ENCODE data around the gene SCN1B.

Gene SCN1B

GRCh38 chr19:35054626-35055025, 24.4 kb downstream of the SCN1B start:
- DNase-seq (ENCODE audit: low read depth, low spot score) = no peak
- no peak for TF ChIP-seq CTCF (IDR thresholded peaks at IDR 0.05; ENCODE audit: low read depth, low read length)
- H3K4me3 ChIP-seq (ENCODE audit: low read depth, low read length) = no peak overlapping the region
- in situ Hi-C loops (cut with HindIII; ENCODE audit: low sequenced_read_pairs) = no loop called here

DNA sequence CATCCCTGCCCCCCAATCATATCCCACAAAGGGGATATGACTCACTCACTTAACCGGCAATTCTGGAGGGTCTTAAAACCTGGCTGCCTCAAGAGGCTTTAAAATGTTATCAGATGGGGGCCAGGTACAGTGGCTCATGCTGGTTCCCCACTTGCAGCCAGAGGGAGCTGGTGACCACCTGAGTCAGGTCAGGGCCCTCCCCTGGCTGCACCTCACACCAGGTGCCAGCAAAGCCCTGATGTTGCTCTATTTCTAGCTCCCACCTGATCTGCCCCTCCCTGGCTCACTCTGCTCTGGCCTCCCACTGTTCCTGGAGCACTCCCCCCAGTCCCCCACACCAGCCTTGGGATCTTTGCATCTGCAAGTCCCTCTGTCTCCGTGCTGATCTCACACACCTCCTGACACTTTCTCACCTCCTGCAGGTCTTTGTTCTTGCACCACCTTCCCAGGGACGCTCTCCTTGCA, 25.5 kb downstream of the SCN1B start:
- in situ Hi-C loops (cut with HindIII; ENCODE audit: low sequenced_read_pairs) = no loop called here
- peak; percentile 23 for TF ChIP-seq CTCF (IDR thresholded peaks at IDR 0.05; ENCODE audit: low read depth, low read length)
- no peak overlapping the region for H3K4me3 ChIP-seq (ENCODE audit: low read depth, low read length)
- DNase-seq (ENCODE audit: low read depth, low spot score) = no peak

- DNase-seq (ENCODE audit: low read depth, low spot score) = no peak
- H3K4me3 ChIP-seq (ENCODE audit: low read depth, low read length) = no peak overlapping the region
- TF ChIP-seq CTCF (IDR thresholded peaks at IDR 0.05; ENCODE audit: low read depth, low read length) = no peak
- in situ Hi-C loops (cut with HindIII; ENCODE audit: low sequenced_read_pairs) = no loop called here
Observed at GRCh38 chr19:35056513-35057063, 26.3 kb downstream of the SCN1B start.

DNA sequence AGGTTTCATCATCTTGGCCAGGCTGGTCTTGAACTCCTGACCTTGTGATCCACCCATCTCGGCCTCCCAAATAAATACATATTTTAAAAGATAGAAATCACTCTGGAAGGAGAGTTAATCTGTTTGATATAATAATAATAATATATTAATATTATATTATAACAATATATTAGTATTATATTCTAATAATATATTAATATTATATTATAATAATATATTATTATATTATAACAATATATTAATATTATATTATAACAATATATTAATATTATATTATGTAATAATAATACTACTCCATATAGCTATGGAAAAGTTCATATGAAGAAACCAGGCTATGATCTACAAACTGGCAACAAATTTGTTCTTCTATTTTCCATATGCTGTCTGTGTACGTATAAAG, 28.1 kb downstream of the SCN1B start:
- no peak overlapping the region for H3K4me3 ChIP-seq (ENCODE audit: low read depth, low read length)
- no peak for DNase-seq (ENCODE audit: low read depth, low spot score)
- TF ChIP-seq CTCF (IDR thresholded peaks at IDR 0.05; ENCODE audit: low read depth, low read length) = no peak
- in situ Hi-C loops (cut with HindIII; ENCODE audit: low sequenced_read_pairs) = no loop called here

DNA sequence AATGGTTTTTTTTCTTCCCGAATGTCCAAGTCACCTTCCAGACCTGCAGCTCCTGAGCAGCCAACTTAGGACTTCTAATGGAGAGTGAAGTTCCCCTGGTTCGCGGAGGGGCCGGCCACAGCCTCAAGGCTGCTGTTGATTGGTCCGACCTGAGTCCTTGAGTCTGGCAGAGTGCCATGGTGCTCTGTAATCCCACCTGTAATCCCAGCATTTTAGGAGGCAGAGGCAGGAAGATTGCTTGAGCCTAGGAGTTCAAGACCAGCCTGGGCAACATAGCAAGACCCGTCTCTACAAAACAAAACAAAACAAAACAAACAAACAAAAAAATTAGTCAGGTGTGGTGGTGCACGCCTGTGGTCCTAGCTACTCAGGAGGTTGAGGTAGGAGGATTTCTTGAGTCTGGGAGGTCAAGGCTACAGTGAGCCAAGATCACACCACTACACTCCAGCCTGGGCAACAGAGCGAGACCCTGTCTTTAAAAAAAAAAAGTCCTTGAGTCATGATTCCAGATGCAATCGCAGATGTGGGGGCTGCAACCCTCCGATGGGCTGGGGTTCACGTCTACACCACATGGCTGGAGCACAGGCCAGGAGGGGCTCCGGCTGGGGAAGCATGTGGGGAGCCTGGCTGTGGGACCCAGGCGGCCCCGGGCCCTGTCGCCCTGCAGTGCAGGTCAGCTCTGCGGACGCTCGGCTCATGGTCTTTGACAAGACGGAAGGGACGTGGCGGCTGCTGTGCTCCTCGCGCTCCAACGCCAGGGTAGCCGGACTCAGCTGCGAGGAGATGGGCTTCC, 28.9 kb downstream of the SCN1B start:
- no peak overlapping the region for H3K4me3 ChIP-seq (ENCODE audit: low read depth, low read length)
- DNase-seq (ENCODE audit: low read depth, low spot score) = no peak
- in situ Hi-C loops (cut with HindIII; ENCODE audit: low sequenced_read_pairs) = no loop called here
- TF ChIP-seq CTCF (IDR thresholded peaks at IDR 0.05; ENCODE audit: low read depth, low read length) = no peak

DNA sequence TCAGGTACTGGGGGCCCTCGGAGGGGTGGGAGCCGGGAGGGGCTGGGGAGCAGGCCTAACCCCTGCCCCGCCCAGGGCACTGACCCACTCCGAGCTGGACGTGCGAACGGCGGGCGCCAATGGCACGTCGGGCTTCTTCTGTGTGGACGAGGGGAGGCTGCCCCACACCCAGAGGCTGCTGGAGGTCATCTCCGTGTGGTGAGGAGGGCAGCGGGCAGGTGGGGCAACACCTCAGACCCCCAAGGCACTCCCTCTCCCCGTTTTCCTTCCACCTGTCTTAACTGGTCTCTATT, 29.5 kb downstream of the SCN1B start:
- TF ChIP-seq CTCF (IDR thresholded peaks at IDR 0.05; ENCODE audit: low read depth, low read length) = no peak
- DNase-seq (ENCODE audit: low read depth, low spot score) = no peak
- H3K4me3 ChIP-seq (ENCODE audit: low read depth, low read length) = no peak overlapping the region
- in situ Hi-C loops (cut with HindIII; ENCODE audit: low sequenced_read_pairs) = no loop called here

Data from astrocyte of the spinal cord (primary cell).